HFF-Myc (cell line): Measurements from ENCODE around the gene CNN3.

ENCODE experiments used
- DNase-seq: peaks from one replicate; pipeline ENCODE4 v3.0.0-alpha.2; 2011; ENCODE audit warnings: low read depth; ENCODE audit errors: extremely low read depth
- H3K4me3 ChIP-seq: replicated peaks from 2 replicates; pipeline ENCODE4 v1.5.1; 2011; ENCODE audit warnings: low read depth, mild to moderate bottlenecking, control low read depth, low read length
- TF ChIP-seq, protein P1 (sequence below): IDR thresholded peaks from 2 replicates; pipeline ENCODE4 v1.5.1; 2012; ENCODE audit warnings: mild to moderate bottlenecking, low read depth, low read length, control low read depth; ENCODE audit errors: missing control alignments

CNN3 gene

DNA sequence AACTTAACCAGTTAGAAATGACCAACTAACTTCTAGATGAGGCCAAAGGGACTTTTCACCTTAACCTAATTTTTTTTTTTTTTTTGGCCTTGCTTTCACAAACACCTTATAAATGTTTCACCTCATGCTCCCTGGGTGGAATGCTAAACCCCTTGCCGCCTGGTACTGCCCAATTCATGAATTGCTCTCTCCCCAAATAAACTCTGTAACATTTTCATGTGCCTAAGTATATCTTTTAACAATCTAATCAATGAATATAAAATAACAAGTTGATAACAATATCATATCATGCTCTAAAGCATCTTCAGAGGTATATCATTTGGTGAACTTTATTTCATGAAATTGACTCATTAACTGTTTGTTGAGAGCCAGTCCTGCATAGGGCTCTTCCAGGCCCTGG, 10.9 kb upstream of the CNN3 start:
- H3K4me3 ChIP-seq, result no peak overlapping the region
- no peak for DNase-seq
- TF ChIP-seq, protein P1, sequence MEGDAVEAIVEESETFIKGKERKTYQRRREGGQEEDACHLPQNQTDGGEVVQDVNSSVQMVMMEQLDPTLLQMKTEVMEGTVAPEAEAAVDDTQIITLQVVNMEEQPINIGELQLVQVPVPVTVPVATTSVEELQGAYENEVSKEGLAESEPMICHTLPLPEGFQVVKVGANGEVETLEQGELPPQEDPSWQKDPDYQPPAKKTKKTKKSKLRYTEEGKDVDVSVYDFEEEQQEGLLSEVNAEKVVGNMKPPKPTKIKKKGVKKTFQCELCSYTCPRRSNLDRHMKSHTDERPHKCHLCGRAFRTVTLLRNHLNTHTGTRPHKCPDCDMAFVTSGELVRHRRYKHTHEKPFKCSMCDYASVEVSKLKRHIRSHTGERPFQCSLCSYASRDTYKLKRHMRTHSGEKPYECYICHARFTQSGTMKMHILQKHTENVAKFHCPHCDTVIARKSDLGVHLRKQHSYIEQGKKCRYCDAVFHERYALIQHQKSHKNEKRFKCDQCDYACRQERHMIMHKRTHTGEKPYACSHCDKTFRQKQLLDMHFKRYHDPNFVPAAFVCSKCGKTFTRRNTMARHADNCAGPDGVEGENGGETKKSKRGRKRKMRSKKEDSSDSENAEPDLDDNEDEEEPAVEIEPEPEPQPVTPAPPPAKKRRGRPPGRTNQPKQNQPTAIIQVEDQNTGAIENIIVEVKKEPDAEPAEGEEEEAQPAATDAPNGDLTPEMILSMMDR, result no peak

DNA sequence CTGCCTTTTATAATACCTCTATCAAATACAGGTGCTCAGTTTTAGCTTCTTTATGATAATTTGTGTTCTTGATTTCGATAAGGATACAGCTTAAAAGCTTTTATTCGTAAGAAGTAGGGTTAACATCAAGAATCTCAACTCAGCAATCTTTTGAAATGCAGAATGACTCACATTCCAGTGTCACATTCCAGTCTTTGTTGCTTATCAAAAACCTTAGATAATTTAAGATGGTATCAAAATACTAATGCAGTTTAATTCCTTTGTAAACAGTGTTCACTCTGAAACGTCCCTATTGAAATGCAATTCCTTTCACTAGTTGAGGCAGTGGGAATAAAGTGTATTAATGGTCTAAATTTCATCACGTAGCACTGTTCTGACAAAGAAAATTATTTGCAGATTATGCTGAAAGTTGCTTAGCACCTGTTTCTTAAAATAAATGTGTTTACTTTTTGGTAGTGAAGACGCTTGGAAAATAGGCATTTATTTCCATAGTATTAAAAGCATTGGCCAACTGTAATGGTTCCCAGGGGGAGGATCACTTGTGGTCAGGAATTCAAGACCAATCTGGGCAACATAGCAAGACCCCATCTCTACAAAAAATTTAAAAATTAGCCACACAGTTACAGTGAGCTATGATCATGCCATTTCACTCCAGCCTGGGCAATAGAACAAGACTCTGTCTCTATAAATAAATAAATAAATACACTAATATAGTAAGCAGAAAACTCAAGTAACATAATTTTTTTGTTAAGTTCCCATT, 10.1 kb upstream of the CNN3 start:
- no peak overlapping the region for H3K4me3 ChIP-seq
- DNase-seq, result no peak
- TF ChIP-seq, protein P1, result no peak

DNA sequence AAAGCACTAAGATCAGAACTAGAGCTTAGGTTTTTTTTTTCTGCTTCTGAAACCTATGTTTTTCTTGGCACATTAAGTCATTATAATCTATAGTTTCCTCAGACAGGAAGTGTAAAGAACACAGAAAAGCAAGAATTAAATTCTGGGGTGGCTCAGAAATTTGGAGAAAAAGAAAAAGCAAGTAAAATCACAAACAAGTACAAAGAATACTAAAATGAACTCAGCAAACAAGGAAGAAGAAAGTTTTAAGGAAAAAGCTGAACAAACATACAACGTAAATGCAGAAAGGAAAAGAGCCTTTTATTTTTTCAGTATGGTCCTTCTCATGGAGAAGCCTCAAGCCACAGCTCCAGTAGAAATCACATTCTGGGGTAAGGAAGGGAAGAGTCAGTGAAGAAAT, 8.6 kb upstream of the CNN3 start:
- DNase-seq, result no peak
- TF ChIP-seq, protein P1, result no peak
- H3K4me3 ChIP-seq, result no peak overlapping the region

DNA sequence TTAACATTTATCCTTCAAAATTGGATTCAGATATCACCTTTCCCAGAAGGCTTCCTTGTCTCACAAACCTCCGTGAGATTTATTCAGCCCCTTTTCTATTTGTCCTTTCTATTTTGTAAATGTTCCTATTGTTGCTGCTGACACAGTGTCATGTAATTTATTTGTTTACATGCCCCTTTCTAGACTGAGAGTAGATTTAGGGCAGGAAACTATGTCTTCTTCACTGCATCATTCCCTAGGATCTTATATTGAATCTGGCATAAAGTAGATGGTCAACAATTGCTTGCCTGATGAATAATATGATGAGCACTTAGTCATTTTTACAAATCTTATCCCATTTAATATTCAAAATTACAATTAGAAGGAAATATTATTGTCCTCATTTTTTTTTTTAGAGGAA, 8.1 kb upstream of the CNN3 start:
- no peak for DNase-seq
- no peak overlapping the region for H3K4me3 ChIP-seq
- TF ChIP-seq, protein P1, result no peak

DNA sequence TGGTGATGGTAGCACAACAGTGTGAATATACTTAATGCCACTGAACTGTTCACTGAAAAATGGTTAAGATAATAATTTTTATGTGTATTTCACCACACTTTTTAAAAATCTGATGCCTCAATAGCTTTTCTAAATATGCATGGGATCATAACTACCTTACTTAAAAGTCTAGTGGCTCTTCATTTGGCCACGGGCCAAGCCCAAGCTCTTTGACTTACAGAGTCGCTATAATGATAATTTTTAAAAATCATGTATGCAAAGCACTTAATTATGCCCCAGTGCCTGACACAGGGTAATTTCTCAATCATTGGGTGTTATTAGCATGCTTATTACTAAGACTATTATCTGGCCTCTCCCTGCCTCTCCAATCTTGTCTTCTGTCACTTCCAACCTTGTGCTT, 7.6 kb upstream of the CNN3 start:
- TF ChIP-seq, protein P1, result no peak
- no peak overlapping the region for H3K4me3 ChIP-seq
- no peak for DNase-seq

DNA sequence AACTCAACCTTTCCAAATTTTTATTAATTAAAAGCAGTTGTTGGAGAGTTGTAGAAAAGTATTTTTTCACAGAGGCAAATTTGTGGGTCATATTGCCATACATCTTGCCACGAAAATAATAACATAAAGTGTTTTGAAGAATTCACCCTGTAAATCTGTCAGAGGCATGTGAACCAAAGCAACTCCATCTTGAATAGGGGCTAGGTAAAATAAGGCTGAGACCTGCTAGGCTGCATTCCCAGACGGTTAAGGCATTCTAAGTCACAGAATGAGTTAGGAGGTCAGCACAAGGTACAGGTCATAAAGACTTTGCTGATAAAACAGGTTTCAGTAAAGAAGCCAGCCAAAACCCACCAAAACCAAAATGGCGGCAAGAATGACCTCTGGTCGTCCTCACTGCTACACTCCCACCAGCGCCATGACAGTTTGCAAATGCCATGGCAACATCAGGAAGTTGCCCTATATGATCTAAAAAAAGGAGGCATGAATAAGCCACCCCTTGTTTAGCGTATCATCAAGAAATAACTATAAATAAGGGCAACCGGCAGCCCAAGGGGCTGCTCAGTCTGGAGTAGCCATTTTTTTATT, 4.4 kb upstream of the CNN3 start:
- H3K4me3 ChIP-seq, result no peak overlapping the region
- no peak for DNase-seq
- TF ChIP-seq, protein P1, result no peak
